Upper lobe of left lung (tissue), 6 donors: Measurements from ENCODE around the gene NPC1. TPM values are rescaled to one million over a fixed set of nuclear protein-coding genes. Genes with fewer than 3 reads are reported as not detected.

Experiments
- ATAC-seq, 2 donors: fragments of 200-7000 bp; cut with Tn5 transposase; one replicate each; pipeline ENCODE4 v1.9.1; 2022; ENCODE audit warnings: mild to moderate bottlenecking in 2 of 2, moderate library complexity in 2 of 2; ENCODE audit not compliant: low FRiP score in 2 of 2
- DNase-seq, 2 donors: peaks; one replicate each; pipeline ENCODE4 v3.0.0-alpha.2; 2019 to 2020
- H3K27ac ChIP-seq, 4 donors: fragments of 200-600 bp; sonication (generic); one replicate each; pipeline ENCODE4 v1.5.1; 2016 to 2019
- H3K27me3 ChIP-seq, 4 donors: fragments of 200-600 bp; sonication (generic); one replicate each; pipeline ENCODE4 v1.5.1; 2017 to 2019
- H3K36me3 ChIP-seq, 4 donors: fragments of 200-600 bp; sonication (generic); one replicate each; pipeline ENCODE4 v1.5.1; 2016 to 2019
- H3K4me1 ChIP-seq, 4 donors: fragments of 200-600 bp; sonication (generic); one replicate each; pipeline ENCODE4 v1.5.1; 2018 to 2019
- H3K4me3 ChIP-seq, 4 donors: fragments of 200-600 bp; sonication (generic); one replicate each; pipeline ENCODE4 v1.5.1; 2017 to 2019; ENCODE audit warnings: mild to moderate bottlenecking in 2 of 4, moderate library complexity in 1 of 4
- H3K9me3 ChIP-seq, 4 donors: fragments of 200-600 bp; sonication (generic); one replicate each; pipeline ENCODE4 v1.5.1; 2018 to 2019
- CTCF ChIP-seq, 6 experiments: fragments of 450-650 bp in 4 of 6; fragments of 200-600 bp in 2 of 6; sonication (generic) in 2 of 6; IDR thresholded peaks; one replicate each; pipeline ENCODE4 v1.5.1; 2016 to 2019; ENCODE audit warnings: antibody characterized with exemption in 6 of 6
- EP300 ChIP-seq, 4 donors: sonication (generic); formaldehyde crosslinking; IDR thresholded peaks; one replicate each; pipeline ENCODE4 v1.5.1; 2017; ENCODE audit warnings: antibody characterized with exemption in 4 of 4, control low read depth in 2 of 4
- POLR2A ChIP-seq, 4 donors: fragments of 450-650 bp; IDR thresholded peaks; one replicate each; pipeline ENCODE4 v1.5.1; 2016 to 2017; ENCODE audit warnings: antibody characterized with exemption in 4 of 4, mild to moderate bottlenecking in 2 of 4
- POLR2AphosphoS5 ChIP-seq, 2 donors: sonication (generic); formaldehyde crosslinking; IDR thresholded peaks; one replicate each; pipeline ENCODE4 v1.5.1; 2017; ENCODE audit warnings: antibody characterized with exemption in 2 of 2
- WGBS, 2 donors: methylation state at CpG; one replicate each; pipeline ENCODE4 v1.1.5; 2017 to 2018; 5-methylcytosine and 5-hydroxymethylcytosine counted together
- total RNA-seq, 6 donors: library from RNA; depleted of rRNA in 4 of 6; stranded (reverse); fragments of >200 nt in 4 of 6; gene quantifications; one replicate each; pipeline versions ENCODE4 v1.1.0 to v1.2.1, GENCODE V29; 2016 to 2021
- donor health status: DM: no; HTN: no; CAD: no; lungs with moderate emphysema.
- donor health status: DM: no; HTN: yes; CAD: no; lungs with severe emphysema.

NPC1 gene
- total RNA-seq, 6 donors from 2014 or later, result 117 to 437 (median 167) TPM

- no peaks in the 10 kb centered on the region for H3K9me3 ChIP-seq
- H3K27ac ChIP-seq, result peak overlapping the region in 3 of 4 donors; percentile 53 to 86 (median 74)
- DNase-seq (peak in 1 of 2 donors; percentile 75), ATAC-seq (no peak)
- no peaks in the 10 kb centered on the region for H3K27me3 ChIP-seq
- peaks cover 22 to 55% (median 50%) of the 10 kb centered on the region in 4 donors for H3K4me1 ChIP-seq
- peaks cover 0 to 37% (median 28%) of the 10 kb centered on the region in 4 donors for H3K36me3 ChIP-seq
- TF ChIP-seq POLR2A (IDR thresholded peaks at IDR 0.05), result no peak
- TF ChIP-seq CTCF (IDR thresholded peaks at IDR 0.05), result no peak
- peak in 1 of 2 donors; percentile 58 for TF ChIP-seq POLR2AphosphoS5 (IDR thresholded peaks at IDR 0.05)
- TF ChIP-seq EP300 (IDR thresholded peaks at IDR 0.05), result peak in 1 of 4 donors; percentile 71
- H3K4me3 ChIP-seq, result no peak overlapping the region
- 55 to 74% methylated on average over 7 of the region's 7 CpGs for WGBS, 2 donors
These were observed 11.0 kb downstream of the NPC1 start for GRCh38 chr18:23575309-23575651.

- WGBS, 2 donors, result 54 to 57% methylated on average over 5 of the region's 5 CpGs
- TF ChIP-seq POLR2A (IDR thresholded peaks at IDR 0.05), result peak in 1 of 4 donors; percentile 28
- no peak for TF ChIP-seq CTCF (IDR thresholded peaks at IDR 0.05)
- no peak for TF ChIP-seq POLR2AphosphoS5 (IDR thresholded peaks at IDR 0.05)
- TF ChIP-seq EP300 (IDR thresholded peaks at IDR 0.05), result no peak
- DNase-seq (no peak), ATAC-seq (no peak)
- H3K27ac ChIP-seq, result peak overlapping the region; percentile 31 to 86 (median 76)
- H3K4me3 ChIP-seq, result no peak overlapping the region
- H3K4me1 ChIP-seq, result peaks cover 22 to 50% (median 45%) of the 10 kb centered on the region in 4 donors
- H3K9me3 ChIP-seq, result no peaks in the 10 kb centered on the region
- peaks cover 0 to 42% (median 30%) of the 10 kb centered on the region in 4 donors for H3K36me3 ChIP-seq
- H3K27me3 ChIP-seq, result no peaks in the 10 kb centered on the region
These were observed 11.5 kb downstream of the NPC1 start for GRCh38 chr18:23574611-23575308.

- peaks cover 0 to 51% (median 33%) of the 10 kb centered on the region in 4 donors for H3K36me3 ChIP-seq
- H3K4me1 ChIP-seq, result peaks cover 19 to 43% (median 36%) of the 10 kb centered on the region in 4 donors
- peak in 1 of 2 donors; percentile 86 for DNase-seq
- no peaks in the 10 kb centered on the region for H3K27me3 ChIP-seq
- peak; percentile 76 to 85 for ATAC-seq
- TF ChIP-seq POLR2AphosphoS5 (IDR thresholded peaks at IDR 0.05) (peak in 1 of 2 donors; percentile 71), POLR2A (IDR thresholded peaks at IDR 0.05) (peak in 1 of 4 donors; percentile 66), EP300 (IDR thresholded peaks at IDR 0.05) (peak in 1 of 4 donors; percentile 97), CTCF (IDR thresholded peaks at IDR 0.05) (no peak)
- H3K4me3 ChIP-seq, result no peak overlapping the region
- peak overlapping the region; percentile 31 to 86 (median 76) for H3K27ac ChIP-seq
- H3K9me3 ChIP-seq, result no peaks in the 10 kb centered on the region
- WGBS, 2 donors, result 46 to 55% methylated on average over 6 of the region's 6 CpGs
These were observed 12.5 kb downstream of the NPC1 start for GRCh38 chr18:23573626-23574431.

GRCh38 chr18:23573020-23573419, 13.3 kb downstream of the NPC1 start:
- 90% methylated on average over 4 of the region's 4 CpGs for WGBS, 2 donors
- ATAC-seq (no peak), DNase-seq (no peak)
- peaks cover 19 to 35% (median 29%) of the 10 kb centered on the region in 4 donors for H3K4me1 ChIP-seq
- H3K36me3 ChIP-seq, result peaks cover 5 to 59% (median 35%) of the 10 kb centered on the region in 4 donors
- H3K27ac ChIP-seq, result peak overlapping the region; percentile 31 to 86 (median 76)
- no peak overlapping the region for H3K4me3 ChIP-seq
- no peaks in the 10 kb centered on the region for H3K9me3 ChIP-seq
- TF ChIP-seq EP300 (IDR thresholded peaks at IDR 0.05) (no peak), POLR2AphosphoS5 (IDR thresholded peaks at IDR 0.05) (no peak), POLR2A (IDR thresholded peaks at IDR 0.05) (no peak), CTCF (IDR thresholded peaks at IDR 0.05) (no peak)
- H3K27me3 ChIP-seq, result no peaks in the 10 kb centered on the region
